AG09309 (cell line): ENCODE results near the gene NOX5.

Source experiments
- DNase-seq: peaks from one replicate; pipeline ENCODE4 v3.0.0-alpha.2; 2010; ENCODE audit warnings: low read depth
- H3K4me3 ChIP-seq: 2 replicates; pipeline ENCODE4 v1.5.1; 2011; ENCODE audit warnings: mild to moderate bottlenecking, low read depth, low read length, moderate library complexity; ENCODE audit not compliant: control insufficient read depth
- TF ChIP-seq, protein P1 (sequence below): IDR thresholded peaks from 2 replicates; pipeline ENCODE4 v1.5.1; 2011; ENCODE audit warnings: mild to moderate bottlenecking, low read depth, low read length, inconsistent platforms; ENCODE audit not compliant: insufficient read depth, control insufficient read depth; ENCODE audit errors: missing control alignments

NOX5 gene

DNA sequence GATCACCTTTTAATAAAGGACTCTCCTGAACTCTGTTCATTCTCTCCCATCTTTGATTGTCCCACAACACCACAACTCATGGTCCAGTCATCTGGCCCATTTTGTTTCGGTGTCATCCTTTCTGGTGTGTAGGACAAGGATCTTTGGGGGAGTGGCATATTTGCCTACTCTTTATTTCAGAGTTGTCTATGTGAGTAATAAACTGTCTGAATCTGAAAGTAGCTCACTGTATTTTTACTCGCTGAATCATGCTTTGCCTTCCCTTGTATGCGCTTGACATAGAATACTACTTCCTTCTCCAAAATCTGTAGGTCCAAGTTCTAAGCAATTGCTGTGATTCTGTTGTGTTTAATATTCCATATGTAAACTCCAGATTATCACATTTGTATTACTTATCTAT is 29.9 kb upstream of the NOX5 start:
- no peak for DNase-seq
- TF ChIP-seq, protein P1, sequence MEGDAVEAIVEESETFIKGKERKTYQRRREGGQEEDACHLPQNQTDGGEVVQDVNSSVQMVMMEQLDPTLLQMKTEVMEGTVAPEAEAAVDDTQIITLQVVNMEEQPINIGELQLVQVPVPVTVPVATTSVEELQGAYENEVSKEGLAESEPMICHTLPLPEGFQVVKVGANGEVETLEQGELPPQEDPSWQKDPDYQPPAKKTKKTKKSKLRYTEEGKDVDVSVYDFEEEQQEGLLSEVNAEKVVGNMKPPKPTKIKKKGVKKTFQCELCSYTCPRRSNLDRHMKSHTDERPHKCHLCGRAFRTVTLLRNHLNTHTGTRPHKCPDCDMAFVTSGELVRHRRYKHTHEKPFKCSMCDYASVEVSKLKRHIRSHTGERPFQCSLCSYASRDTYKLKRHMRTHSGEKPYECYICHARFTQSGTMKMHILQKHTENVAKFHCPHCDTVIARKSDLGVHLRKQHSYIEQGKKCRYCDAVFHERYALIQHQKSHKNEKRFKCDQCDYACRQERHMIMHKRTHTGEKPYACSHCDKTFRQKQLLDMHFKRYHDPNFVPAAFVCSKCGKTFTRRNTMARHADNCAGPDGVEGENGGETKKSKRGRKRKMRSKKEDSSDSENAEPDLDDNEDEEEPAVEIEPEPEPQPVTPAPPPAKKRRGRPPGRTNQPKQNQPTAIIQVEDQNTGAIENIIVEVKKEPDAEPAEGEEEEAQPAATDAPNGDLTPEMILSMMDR: no peak
- no peak overlapping the region for H3K4me3 ChIP-seq

DNA sequence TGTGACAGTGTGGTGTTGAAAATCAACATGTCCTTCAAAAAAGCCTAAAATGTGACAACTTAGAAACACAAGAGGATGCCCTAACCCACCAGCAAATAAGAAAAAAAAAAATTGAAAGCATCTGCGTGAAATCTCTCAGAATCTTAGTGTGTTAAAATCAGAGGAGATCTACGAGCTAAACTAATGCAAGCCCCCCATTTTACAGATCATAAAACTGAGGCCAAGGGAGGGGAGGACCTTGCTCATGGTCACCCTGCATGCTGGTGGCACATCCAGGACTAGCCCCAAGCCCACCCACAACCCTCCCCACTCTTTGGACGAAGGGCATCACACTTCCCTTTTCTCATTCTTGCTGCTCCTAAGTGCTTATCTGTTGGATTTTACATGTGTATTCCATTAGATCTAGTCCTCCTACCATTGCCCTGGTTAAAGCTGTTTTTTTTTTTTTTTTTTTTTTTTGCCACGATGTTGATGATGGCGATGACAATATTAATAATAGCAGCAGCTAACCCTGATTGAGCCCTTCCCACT is 29.1 kb upstream of the NOX5 start:
- H3K4me3 ChIP-seq: no peak overlapping the region
- DNase-seq: no peak
- TF ChIP-seq, protein P1: no peak

DNA sequence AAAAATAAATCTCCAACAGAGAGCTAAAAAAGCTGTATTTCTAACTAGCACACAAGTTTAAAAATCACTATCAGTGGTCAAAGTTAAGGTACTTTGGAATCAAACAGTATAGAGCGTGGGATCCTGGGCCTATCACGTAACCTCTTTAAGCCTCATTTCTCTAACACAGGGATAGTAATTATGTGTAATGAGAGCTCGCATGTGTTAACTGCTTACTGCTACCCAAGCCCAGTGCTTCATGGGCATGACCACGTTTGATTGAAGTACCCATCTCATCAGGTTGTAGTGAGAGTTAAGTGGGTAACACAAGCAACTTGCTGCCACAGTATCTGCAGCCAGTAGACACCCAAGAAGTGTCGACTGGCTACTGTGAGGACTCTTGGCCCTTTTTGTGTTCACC is 28.2 kb upstream of the NOX5 start:
- TF ChIP-seq, protein P1: no peak

DNA sequence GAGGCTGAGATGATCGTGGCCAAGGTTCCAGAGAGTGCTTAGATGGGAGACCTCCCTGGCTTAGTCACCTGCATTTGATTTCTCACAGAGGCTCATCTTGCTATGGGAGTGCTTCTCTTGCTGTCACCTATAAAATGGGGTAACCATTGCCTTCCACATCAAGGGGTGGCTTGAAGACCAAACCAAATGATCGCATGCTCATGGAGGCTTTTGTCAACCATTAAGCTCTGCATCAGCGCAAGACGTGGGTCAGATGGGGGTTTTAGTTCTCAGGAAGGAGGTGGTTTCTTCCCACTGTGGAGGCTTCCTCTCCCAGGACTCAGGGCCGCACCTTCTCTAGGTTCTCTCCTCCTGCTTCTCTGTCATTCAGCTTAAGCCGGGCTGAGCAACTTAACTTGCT is 27.4 kb upstream of the NOX5 start:
- no peak for DNase-seq
- no peak overlapping the region for H3K4me3 ChIP-seq
- TF ChIP-seq, protein P1: no peak

More for the DNA sequence above, 28.2 kb upstream of the NOX5 start:
- DNase-seq: no peak
- H3K4me3 ChIP-seq: no peak overlapping the region

DNA sequence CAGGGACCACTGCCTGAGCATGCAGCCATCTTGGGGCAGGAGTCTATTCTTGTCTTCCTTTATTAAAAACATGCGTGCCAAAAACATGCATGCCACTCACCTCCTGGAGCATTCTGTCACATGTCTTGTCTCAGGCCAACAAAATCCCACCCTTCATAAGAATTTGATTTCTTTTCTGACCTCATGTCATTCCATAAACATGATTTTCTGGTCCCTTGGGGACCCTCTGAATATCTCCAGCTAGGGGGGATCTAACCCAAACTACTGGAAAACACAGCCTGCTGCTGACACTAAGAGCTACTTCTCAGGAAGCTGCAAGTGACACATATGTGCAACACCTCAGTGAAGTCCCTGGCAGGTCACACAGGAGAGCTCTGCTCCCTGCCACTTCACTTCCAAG is 26.8 kb upstream of the NOX5 start:
- no peak for DNase-seq
- H3K4me3 ChIP-seq: no peak overlapping the region
- TF ChIP-seq, protein P1: no peak

DNA sequence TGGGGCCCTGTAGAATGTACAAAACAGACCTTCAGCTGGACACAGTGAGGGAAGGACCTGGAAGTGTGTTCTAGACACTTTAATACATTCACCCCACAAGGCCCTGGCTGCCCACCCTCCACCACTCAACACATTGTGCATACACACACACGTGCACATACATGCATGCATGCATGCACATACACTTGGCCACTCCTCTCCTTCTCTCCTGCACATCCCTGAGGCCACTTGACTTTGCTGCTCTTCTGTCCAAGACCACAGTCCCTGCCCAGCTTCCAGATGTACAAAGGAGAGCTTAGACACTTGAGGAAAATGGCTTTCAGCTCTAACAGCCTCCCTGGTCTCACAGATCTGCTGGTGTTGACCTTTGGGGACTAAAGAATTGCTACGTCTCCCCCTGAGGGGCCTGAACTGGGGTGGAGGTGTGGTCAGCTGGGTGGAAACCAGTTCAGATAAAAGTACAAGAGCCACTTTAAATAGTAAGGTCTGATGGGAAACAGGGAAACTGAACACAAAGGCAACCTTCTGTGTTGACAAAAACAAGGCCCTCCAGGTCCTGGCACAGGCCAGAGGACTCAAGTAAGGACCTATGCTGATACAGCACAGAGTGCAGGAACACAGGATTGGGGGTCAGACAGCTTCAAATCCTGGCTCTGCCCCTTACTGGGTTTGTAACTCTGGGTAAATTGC is 24.8 kb upstream of the NOX5 start:
- no peak overlapping the region for H3K4me3 ChIP-seq
- TF ChIP-seq, protein P1: no peak
- no peak for DNase-seq
